SU-DHL-6 (cell line): Measurements from ENCODE around the gene GSG1.

Source experiments
- CTCF ChIP-seq: fragments of 200-600 bp; sonication (generic); IDR thresholded peaks from one replicate; pipeline ENCODE4 v1.5.1; 2017; ENCODE audit warnings: antibody characterized with exemption, mild to moderate bottlenecking, low read length, moderate library complexity; ENCODE audit not compliant: insufficient read depth, poor library complexity, severe bottlenecking
- EZH2phosphoT487 ChIP-seq: fragments of 200-600 bp; sonication (generic), shearing (Covaris generic); conservative IDR thresholded peaks from 2 replicates; pipeline ENCODE4 v1.6.1; 2018; ENCODE audit warnings: mild to moderate bottlenecking, antibody characterized with exemption, low read length, moderate library complexity, mixed read lengths

- TF ChIP-seq CTCF, result no peak
- no peak for TF ChIP-seq EZH2phosphoT487
These were observed 13.4 kb downstream of the GSG1 start for GRCh38 chr12:13090054-13090453.
